ENCODE measurements around the gene DNAJC5. TPM values are rescaled to one million over a fixed set of nuclear protein-coding genes. Genes with fewer than 3 reads are reported as not detected.
A peak's percentile ranks its signal among the peaks of the same experiment; 100 is the strongest.

The DNAJC5 gene
- 13.0 TPM for polyA plus RNA-seq (2013)

- ChIA-PET POLR2A (interaction anchor here (0.8 kb wide), 1 partner anchor 18 kb away, joined by 6 read pairs; no protein-coding TSS in a partner anchor), CTCF (interaction anchor here (0.9 to 2.9 kb wide), 3 partner anchors 12 to 30 kb away, joined by 3 to 7 read pairs (median 5); partner anchors contain the start of gene TPD52L2)
- peak within 1 kb of the TSS; percentile 9 to 80 for H3K27ac ChIP-seq (ENCODE audit: insufficient read depth in 1 of 2, low read depth in 1 of 2, low read length in 2 of 2, poor library complexity in 1 of 2, severe bottlenecking in 2 of 2)
- peaks cover 13 to 40% (median 24%) of the 10 kb centered on the region in 4 experiments for H3K4me1 ChIP-seq (ENCODE audit: control extremely low read depth in 1 of 4, control insufficient read depth in 4 of 4, insufficient read depth in 4 of 4, low read length in 3 of 4)
- H3K9me3 ChIP-seq (ENCODE audit: control extremely low read depth in 1 of 5, control insufficient read depth in 4 of 5, insufficient read depth in 2 of 5, low read depth in 1 of 5, low read length in 4 of 5): no peaks in the 10 kb centered on the region
- peak; percentile 90 to 94 (median 92) for DNase-seq
- no peaks in the 10 kb centered on the region for H3K27me3 ChIP-seq (replicated peaks in 2 of 5; ENCODE audit: control insufficient read depth in 4 of 5, insufficient read depth in 5 of 5, low read length in 4 of 5)
- H3K36me3 ChIP-seq (ENCODE audit: control insufficient read depth in 4 of 4, insufficient read depth in 4 of 4, low read length in 3 of 4): peaks cover 3 to 35% (median 23%) of the 10 kb centered on the region in 4 experiments
- peak within 1 kb of the TSS; percentile 47 to 89 (median 78) for H3K4me3 ChIP-seq (ENCODE audit: control insufficient read depth in 1 of 7, extremely low read depth in 1 of 7, insufficient read depth in 4 of 7, low read depth in 2 of 7, low read length in 6 of 7)
- WGBS (ENCODE audit: insufficient coverage): 2% methylated on average over 80 of the region's 82 CpGs
Observed at GRCh38 chr20:63894358-63895201, at the start of gene DNAJC5. TSS of gene DNAJC5 (plus strand) at chr20:63895126. CDS start at chr20:63928346, 33,220 bp downstream.

DNA sequence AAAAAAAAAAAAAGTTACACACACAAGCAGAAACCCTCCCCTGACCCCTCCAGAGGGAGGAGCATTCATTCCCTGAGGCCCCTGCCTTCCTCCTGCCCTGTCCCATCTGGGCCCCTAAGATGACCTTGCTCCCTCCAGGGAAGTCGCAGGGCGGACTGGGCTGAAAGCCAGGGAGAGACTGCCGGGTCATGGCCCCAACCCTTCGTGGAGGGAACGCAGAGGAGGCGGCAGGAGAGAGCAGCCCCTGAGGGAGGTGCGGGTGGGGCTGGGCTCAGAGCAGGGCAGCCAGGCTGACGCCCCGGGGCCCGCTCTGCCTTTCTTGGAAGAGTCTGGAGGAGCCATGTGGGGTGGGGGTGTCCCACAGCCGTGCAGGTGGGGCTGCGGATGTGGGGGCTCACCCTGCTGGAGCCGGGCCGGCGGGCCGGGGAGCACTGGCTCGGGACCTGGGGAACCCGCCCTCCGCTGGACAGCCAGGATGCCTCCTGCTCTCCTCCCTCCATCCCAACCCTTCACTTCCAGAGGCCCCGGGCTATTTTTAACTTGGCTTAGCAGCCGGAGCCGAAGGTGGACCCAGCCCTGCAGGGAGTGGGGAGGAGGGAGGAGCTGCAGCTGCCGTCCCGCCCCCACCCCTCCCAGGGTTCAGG lies 48.7 kb upstream of the DNAJC5 start:
- H3K9me3 ChIP-seq (ENCODE audit: control extremely low read depth in 1 of 5, control insufficient read depth in 4 of 5, insufficient read depth in 2 of 5, low read depth in 1 of 5, low read length in 4 of 5): no peaks in the 10 kb centered on the region
- H3K4me3 ChIP-seq (ENCODE audit: control insufficient read depth in 1 of 7, extremely low read depth in 1 of 7, insufficient read depth in 4 of 7, low read depth in 2 of 7, low read length in 6 of 7): peak overlapping the region in 5 of 7 experiments; percentile 19 to 69 (median 48)
- POLR2A ChIA-PET: interaction anchor here (2.3 kb wide), 1 partner anchor 13 kb away, joined by 5 read pairs; no protein-coding TSS in a partner anchor
- H3K36me3 ChIP-seq (ENCODE audit: control insufficient read depth in 4 of 4, insufficient read depth in 4 of 4, low read length in 3 of 4): no peaks in the 10 kb centered on the region
- WGBS (ENCODE audit: insufficient coverage): 3% methylated on average over 7 of the region's 24 CpGs
- H3K27me3 ChIP-seq (replicated peaks in 2 of 5; ENCODE audit: control insufficient read depth in 4 of 5, insufficient read depth in 5 of 5, low read length in 4 of 5): no peaks in the 10 kb centered on the region
- H3K4me1 ChIP-seq (ENCODE audit: control extremely low read depth in 1 of 4, control insufficient read depth in 4 of 4, insufficient read depth in 4 of 4, low read length in 3 of 4): peaks cover 2 to 82% (median 76%) of the 10 kb centered on the region in 4 experiments
- no peak overlapping the region for H3K27ac ChIP-seq (ENCODE audit: insufficient read depth in 1 of 2, low read depth in 1 of 2, low read length in 2 of 2, poor library complexity in 1 of 2, severe bottlenecking in 2 of 2)
- CTCF ChIA-PET: interaction anchor here (1.1 kb wide), 1 partner anchor 12 kb away, joined by 3 read pairs; no protein-coding TSS in a partner anchor
- DNase-seq: peak in 2 of 3 donors; percentile 52 to 67

- CTCF ChIA-PET: interaction anchor here (1.8 kb wide), 1 partner anchor 12 kb away, joined by 5 read pairs; no protein-coding TSS in a partner anchor
- POLR2A ChIA-PET: no interaction called here
- Histone ChIP-seq H3K27me3 (replicated peaks in 2 of 5; ENCODE audit: control insufficient read depth in 4 of 5, insufficient read depth in 5 of 5, low read length in 4 of 5) (no peaks in the 10 kb centered on the region), H3K36me3 (ENCODE audit: control insufficient read depth in 4 of 4, insufficient read depth in 4 of 4, low read length in 3 of 4) (no peaks in the 10 kb centered on the region), H3K4me1 (ENCODE audit: control extremely low read depth in 1 of 4, control insufficient read depth in 4 of 4, insufficient read depth in 4 of 4, low read length in 3 of 4) (peaks cover 2 to 82% (median 75%) of the 10 kb centered on the region in 4 experiments), H3K4me3 (ENCODE audit: control insufficient read depth in 1 of 7, extremely low read depth in 1 of 7, insufficient read depth in 4 of 7, low read depth in 2 of 7, low read length in 6 of 7) (peak overlapping the region in 4 of 7 experiments; percentile 19 to 69 (median 38)), H3K27ac (ENCODE audit: insufficient read depth in 1 of 2, low read depth in 1 of 2, low read length in 2 of 2, poor library complexity in 1 of 2, severe bottlenecking in 2 of 2) (no peak overlapping the region), H3K9me3 (ENCODE audit: control extremely low read depth in 1 of 5, control insufficient read depth in 4 of 5, insufficient read depth in 2 of 5, low read depth in 1 of 5, low read length in 4 of 5) (no peaks in the 10 kb centered on the region)
- DNase-seq: no peak
- no CpG with 5 or more reads among the region's 3 CpGs for WGBS (ENCODE audit: insufficient coverage)
Observed at GRCh38 chr20:63846888-63847236, 48.1 kb upstream of the DNAJC5 start.

GRCh38 chr20:63847237-63848002 lies 47.5 kb upstream of the DNAJC5 start:
- CTCF ChIA-PET: interaction anchor here (0.7 to 1.8 kb wide), 3 partner anchors 12 to 310 kb away, joined by 3 to 5 read pairs (median 3); partner anchors contain the start of gene PTK6
- H3K4me3 ChIP-seq (ENCODE audit: control insufficient read depth in 1 of 7, extremely low read depth in 1 of 7, insufficient read depth in 4 of 7, low read depth in 2 of 7, low read length in 6 of 7): peak overlapping the region in 6 of 7 experiments; percentile 8 to 48 (median 32)
- POLR2A ChIA-PET: interaction anchor here (1.2 kb wide), 1 partner anchor 12 kb away, joined by 8 read pairs; no protein-coding TSS in a partner anchor
- no peaks in the 10 kb centered on the region for H3K9me3 ChIP-seq (ENCODE audit: control extremely low read depth in 1 of 5, control insufficient read depth in 4 of 5, insufficient read depth in 2 of 5, low read depth in 1 of 5, low read length in 4 of 5)
- DNase-seq: peak in 2 of 3 donors; percentile 56 to 71
- whole genome bisulfite sequencing (ENCODE audit: insufficient coverage): 3% methylated on average over 3 of the region's 16 CpGs
- peak overlapping the region in 1 of 2 experiments; percentile 34 for H3K27ac ChIP-seq (ENCODE audit: insufficient read depth in 1 of 2, low read depth in 1 of 2, low read length in 2 of 2, poor library complexity in 1 of 2, severe bottlenecking in 2 of 2)
- H3K27me3 ChIP-seq (replicated peaks in 2 of 5; ENCODE audit: control insufficient read depth in 4 of 5, insufficient read depth in 5 of 5, low read length in 4 of 5): no peaks in the 10 kb centered on the region
- H3K36me3 ChIP-seq (ENCODE audit: control insufficient read depth in 4 of 4, insufficient read depth in 4 of 4, low read length in 3 of 4): no peaks in the 10 kb centered on the region
- H3K4me1 ChIP-seq (ENCODE audit: control extremely low read depth in 1 of 4, control insufficient read depth in 4 of 4, insufficient read depth in 4 of 4, low read length in 3 of 4): peaks cover 2 to 78% (median 73%) of the 10 kb centered on the region in 4 experiments

- no peak for DNase-seq
Observed at GRCh38 chr20:63848003-63848911, 46.7 kb upstream of the DNAJC5 start.

More at GRCh38 chr20:63848003-63848911, 46.7 kb upstream of the DNAJC5 start:
- Histone ChIP-seq H3K9me3 (ENCODE audit: control extremely low read depth in 1 of 5, control insufficient read depth in 4 of 5, insufficient read depth in 2 of 5, low read depth in 1 of 5, low read length in 4 of 5) (no peaks in the 10 kb centered on the region), H3K36me3 (ENCODE audit: control insufficient read depth in 4 of 4, insufficient read depth in 4 of 4, low read length in 3 of 4) (no peaks in the 10 kb centered on the region), H3K27ac (ENCODE audit: insufficient read depth in 1 of 2, low read depth in 1 of 2, low read length in 2 of 2, poor library complexity in 1 of 2, severe bottlenecking in 2 of 2) (peak overlapping the region in 1 of 2 experiments; percentile 34), H3K4me1 (ENCODE audit: control extremely low read depth in 1 of 4, control insufficient read depth in 4 of 4, insufficient read depth in 4 of 4, low read length in 3 of 4) (peaks cover 2 to 70% (median 65%) of the 10 kb centered on the region in 4 experiments), H3K27me3 (replicated peaks in 2 of 5; ENCODE audit: control insufficient read depth in 4 of 5, insufficient read depth in 5 of 5, low read length in 4 of 5) (no peaks in the 10 kb centered on the region), H3K4me3 (ENCODE audit: control insufficient read depth in 1 of 7, extremely low read depth in 1 of 7, insufficient read depth in 4 of 7, low read depth in 2 of 7, low read length in 6 of 7) (peak overlapping the region in 4 of 7 experiments; percentile 28 to 48 (median 40))
- POLR2A ChIA-PET: interaction anchor here (1.2 kb wide), 1 partner anchor 11 kb away, joined by 8 read pairs; no protein-coding TSS in a partner anchor
- CTCF ChIA-PET: interaction anchor here (0.7 to 1.8 kb wide), 3 partner anchors 11 to 311 kb away, joined by 3 to 5 read pairs (median 3); partner anchors contain the start of gene PTK6
- WGBS (ENCODE audit: insufficient coverage): 64% methylated on average over 21 of the region's 28 CpGs

Data from common myeloid progenitor, CD34-positive (primary cell).